ENCODE data around the gene STAC2. TPM values are rescaled to one million over a fixed set of nuclear protein-coding genes. Genes with fewer than 3 reads are reported as not detected.
"Not testable (repeated sequence)": the region's sequence is repeated elsewhere in the genome, so short reads cannot be mapped to it uniquely, and the experiment has no call there.

STAC2 gene
- 1.5 TPM for total RNA-seq

DNA sequence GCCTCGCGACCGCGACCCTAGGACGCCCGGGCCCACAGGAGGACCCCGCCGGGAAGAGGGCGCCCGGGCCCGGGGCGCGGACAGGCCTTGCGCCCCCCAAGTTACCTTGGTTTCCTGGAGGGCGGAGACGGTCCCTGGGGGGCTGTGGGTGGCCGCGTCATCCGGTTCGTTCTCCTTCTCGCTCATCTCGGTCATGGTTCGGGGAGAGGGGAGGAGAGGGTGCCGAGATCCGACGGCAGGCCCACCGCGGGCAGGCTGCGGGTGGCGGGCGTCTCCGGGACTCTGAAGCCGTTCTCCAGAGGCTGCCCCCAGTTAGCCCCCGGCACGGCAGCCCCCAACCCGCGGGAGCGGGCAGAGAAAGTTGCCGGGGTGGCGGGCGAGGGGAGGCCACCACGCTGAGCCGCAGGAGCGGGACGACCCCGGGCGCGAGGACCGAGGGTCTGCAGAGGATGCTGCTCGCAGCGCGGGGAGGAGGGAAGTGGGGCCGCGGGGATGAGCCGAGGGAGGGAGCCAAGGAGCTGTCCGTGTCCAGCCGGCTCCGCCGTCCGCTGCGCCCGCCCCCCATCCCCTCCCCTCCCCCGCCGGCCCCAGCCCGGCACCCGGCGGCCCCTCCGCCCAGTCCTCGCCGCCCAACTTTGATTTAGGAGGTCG lies at the start of gene STAC2:
Gene STAC2, minus strand, starts transcription at position 638 of the 651 bp plus-strand sequence. Its CDS starts 443 bp downstream, at position 195.
- no peak for DNase-seq

DNA sequence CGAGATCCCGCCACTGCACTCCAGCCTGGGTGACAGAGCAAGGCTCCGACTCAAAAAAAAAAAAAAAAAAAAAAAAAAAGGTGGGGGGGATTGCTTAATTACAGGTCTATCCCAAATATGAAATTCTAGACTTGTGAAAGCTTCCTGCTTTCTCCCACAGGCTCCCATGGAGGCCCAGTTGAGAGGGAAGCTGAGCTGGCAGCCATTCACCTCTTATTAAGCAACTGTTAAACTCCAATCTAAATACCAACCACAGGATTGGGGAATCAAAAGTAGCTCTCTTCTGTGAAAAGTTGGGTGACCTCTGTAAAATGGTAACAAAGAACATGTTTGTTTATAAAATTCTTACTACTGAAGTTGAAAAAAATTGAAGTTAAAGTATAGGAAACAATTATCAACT lies 45.8 kb upstream of the STAC2 start:
- DNase-seq = no peak

DNA sequence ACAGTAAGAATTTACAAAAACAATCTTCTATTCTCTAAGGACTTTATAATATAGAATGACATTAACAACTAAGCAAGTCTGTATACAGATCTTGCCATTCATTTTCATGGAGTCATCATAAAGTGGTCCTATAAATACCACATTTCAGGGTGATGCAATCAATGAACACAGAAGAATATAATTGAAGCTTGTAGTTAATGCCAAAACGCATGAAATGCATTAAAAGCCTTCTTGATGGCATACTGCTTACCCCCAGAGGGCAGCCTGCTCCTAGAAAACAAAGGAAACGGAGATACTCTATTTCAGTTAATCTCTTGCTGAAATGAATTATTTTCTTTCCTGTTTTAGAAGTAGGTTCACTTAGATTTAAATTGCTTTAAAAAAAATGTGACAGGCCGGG lies 45.2 kb upstream of the STAC2 start:
- peak; percentile 89 for DNase-seq

GRCh38 chr17:39264119-39264518 lies 38.4 kb upstream of the STAC2 start:
- DNase-seq = peak; percentile 67

DNA sequence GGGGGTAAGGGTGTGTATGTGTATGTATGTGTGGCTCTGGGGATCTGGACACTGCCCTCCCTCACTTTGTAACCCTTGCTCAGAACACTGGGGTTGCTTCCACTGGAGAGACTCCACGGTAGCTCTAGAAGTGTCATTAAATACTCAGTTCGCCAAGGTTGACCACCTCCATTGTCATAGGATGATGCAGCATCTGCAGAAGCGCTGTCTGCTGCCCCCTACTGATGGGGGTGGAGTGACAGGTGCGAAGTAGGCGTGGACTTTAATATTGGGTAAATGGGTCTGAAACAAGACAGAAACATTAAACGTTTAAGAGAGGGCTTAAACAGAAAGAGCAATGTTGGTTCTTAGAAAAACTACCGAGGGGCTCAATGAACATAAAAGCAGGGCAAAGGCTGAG lies 35.5 kb upstream of the STAC2 start:
- DNase-seq = no peak

DNA sequence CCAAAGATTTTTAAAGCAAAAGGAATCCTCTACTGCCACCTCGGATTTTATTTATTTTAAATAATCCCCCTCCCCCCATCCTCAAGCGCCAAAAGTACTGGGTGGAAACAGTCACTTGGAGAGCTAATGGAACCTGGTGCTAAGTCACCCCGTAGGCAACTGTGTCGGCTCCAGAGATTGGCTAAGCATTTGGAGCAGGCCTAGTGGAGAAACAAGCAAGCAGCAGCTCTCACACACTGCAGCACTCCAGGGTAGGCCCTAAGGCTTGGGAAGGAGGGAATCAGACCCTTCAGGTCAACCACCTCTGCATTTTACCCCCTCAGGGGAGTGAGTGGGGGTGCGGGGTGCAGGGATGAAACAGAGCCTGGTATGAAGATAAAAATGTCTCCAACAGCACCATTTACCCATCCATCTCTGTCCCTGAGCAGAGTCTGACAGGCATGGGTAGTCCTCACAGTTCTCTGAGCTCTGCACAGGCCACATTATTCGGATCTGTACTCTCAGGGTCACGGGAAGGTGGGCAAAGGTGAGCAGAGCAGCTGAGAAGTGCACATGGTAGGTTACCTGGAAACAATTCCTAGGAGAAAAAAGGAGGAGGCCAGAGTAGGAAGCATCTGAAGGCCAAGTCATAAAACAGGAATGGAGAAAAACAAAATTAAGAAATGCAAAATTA lies 27.2 kb upstream of the STAC2 start:
- DNase-seq = no peak

GRCh38 chr17:39251997-39252396 lies 26.3 kb upstream of the STAC2 start:
- DNase-seq = no peak

- DNase-seq = not testable (repeated sequence)
These were observed 24.3 kb upstream of the STAC2 start for GRCh38 chr17:39250076-39250475.

GRCh38 chr17:39246274-39246673 lies 20.5 kb upstream of the STAC2 start:
- DNase-seq = no peak

DNA sequence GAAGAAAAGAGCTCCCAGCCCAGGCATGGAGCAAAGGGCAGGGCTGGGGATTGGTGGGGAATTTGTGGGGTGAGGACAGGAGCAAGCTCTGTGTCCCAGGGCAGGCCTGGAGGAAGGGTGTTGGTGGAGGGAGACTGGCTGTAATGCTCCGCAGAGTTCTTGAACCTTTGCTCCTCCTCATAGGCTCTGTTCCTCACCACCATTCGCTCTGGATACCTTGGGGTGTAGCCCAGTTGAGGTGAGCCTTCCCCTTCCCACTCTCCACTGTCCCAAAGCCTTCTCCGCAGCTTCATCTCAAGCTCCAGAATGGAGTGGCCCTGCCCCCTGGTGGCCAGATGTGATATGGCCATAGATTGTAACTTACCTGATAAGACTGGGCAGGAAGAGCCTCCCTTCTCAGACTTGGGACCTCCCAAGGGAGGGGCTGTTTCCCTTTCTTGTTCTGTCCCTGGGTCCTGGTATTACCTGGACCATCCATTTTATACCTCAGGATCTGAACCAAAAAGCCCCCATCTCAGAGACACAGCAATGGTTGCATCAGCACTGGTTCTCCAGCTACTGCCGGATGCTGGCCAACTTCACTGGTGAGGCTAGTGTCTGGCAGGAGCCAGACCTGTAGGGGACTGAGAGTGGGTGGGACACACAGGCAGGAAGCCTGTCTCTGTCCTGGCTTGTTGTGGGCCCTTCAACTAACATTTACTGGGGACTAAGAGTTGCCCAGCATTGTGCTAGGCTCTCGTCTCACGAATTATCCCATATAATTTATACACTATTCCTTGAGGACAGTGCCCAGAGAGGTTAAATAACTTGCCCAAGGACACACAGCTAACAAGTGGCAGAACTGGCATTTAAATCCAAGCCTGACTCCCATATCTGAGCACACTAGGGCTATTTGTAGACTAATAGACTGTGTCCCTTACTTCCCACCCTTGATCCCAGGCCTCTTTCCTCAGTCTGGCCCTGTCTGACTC lies 19.1 kb upstream of the STAC2 start:
- peak; percentile 54 for DNase-seq

- DNase-seq = no peak
These were observed 18.4 kb upstream of the STAC2 start for GRCh38 chr17:39244016-39244599.

DNA sequence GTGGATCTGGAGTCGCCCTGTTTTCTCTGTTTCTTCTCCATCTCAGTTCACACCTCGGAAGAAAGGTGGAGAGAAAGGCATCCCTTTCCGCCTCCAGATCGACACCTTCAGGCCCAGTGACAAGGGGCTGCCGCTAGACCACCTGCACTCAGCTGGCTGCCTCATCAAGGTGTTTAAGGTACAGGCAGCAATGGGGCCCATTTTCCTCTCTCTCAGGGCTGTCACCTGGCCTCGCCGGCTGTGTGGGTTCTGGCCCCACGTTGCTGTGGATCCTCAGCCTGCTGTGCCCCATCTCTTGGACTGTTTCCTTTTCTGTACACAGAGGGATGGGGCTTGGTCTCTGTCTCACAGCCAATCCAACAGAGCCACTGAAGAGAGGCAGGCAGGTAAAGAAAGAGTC lies 17.4 kb upstream of the STAC2 start:
- no peak for DNase-seq

GRCh38 chr17:39240631-39241030 lies 14.9 kb upstream of the STAC2 start:
- no peak for DNase-seq

- DNase-seq = no peak
These were observed 14.0 kb upstream of the STAC2 start for GRCh38 chr17:39239640-39240314.

DNA sequence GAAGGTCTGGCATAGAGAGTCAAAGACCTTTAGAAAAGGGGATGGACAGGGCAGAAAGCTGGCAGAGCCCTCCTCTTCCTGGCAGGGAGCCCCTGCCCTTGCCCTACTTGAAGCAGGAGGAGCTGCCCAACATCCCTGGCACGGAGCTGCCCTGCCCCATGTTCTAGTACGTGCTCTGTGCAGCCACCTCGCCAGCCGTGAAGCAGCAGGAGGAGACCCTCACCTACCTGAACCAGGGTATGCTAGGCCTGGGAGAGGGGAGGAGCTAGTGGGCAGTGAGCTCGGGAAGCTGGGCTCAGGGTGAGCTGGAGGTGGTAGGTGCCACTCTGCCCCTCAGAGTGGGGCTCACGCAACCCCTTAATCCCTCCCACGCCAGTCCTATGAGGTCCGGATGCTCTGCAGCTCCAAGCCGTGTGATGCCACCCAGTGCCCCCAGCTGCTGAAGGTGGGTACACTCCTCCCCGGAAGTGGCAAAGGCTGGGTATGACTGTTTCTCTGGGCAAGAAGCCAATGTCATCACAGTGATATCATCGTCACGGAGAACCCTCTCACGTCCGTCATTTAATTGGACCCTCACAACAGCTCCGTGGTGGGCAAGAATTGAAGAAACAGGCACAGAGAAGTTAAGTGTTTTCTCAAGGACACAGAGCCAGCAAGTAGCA lies 12.7 kb upstream of the STAC2 start:
- no peak for DNase-seq

- no peak for DNase-seq
These were observed 11.8 kb upstream of the STAC2 start for GRCh38 chr17:39237586-39237985.

GRCh38 chr17:39236981-39237441 lies 11.3 kb upstream of the STAC2 start:
- DNase-seq = no peak

GRCh38 chr17:39236450-39236927 lies 10.7 kb upstream of the STAC2 start:
- no peak for DNase-seq

DNA sequence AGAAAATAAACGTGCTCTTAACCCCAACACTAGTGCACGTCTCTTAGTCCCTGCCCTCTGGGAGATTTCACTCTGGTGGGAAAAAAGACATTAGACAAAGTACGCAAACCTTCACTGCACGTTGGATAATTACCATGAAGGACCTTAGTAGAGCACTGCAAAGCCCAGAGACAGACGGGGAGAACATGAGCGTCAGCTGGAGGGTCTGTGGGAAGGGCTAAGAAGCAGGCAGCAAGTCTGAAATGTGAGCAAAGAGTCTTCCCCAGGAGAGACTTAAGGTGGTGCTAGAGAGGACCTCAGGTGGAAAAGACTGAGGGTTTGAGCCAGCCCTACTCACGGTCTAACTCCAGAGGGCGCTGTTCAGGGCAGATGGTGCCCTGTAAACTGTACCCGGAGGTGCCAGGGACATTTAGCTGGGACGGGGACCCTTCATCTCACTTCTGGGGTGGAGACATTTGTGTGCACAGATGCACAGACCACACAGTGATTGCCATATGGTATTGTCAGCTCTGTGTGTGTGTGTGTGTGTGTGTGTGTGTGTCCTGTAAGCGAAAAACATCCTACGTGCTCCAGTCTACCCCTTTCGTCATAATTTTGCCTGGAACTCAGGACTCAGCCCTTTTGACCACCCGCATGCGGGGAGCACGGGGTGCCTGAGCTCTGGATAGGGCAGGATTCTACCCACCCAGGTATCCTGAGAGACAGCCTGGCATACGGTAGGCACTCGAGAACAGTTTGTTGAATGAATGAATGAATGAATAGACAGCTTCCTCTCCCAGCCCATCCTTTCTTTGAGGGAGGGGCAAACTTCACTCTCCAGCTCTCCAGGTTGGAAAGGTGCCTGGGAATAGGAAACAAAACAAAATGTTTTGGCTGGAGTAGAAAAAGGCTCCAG lies 10.1 kb upstream of the STAC2 start:
- no peak for DNase-seq

Data from skin of body (tissue), 2 donors.